ENCODE data around the gene KIT.

DNA sequence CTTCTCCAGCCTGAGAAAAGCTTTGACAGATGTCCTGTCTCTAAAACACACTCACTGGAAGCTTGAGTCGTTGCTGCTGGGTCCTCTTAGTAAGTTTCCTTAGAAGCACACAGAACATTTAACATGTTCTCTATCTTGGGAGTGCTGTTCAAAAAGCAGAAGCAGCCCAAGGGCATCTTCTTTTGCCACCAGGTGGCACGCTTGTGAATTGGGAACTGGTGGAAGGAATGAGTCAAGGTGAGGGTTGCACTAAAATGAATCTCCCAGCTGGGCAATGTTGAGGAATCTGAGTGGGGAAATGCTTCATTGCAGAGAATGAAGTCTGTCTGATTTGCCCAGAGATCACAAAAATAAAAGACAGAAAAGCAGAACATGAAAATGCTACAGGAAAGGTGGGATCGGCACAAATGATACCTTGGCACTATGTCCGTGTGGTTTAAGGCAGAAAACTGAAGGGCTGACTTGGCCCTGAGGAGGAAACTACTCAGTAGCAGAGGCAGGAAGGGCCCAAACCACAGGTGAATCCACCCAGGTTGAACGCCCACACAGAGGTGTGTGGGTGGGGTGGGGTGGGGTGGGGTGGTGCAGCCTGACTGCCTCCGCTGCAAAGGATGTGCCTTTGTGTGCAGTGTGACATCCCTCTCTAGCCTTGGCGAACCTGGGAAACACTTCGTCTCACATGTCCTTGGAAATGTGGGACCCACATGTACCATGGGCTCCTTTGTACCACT, 26.0 kb downstream of the KIT start:
- TF ChIP-seq, protein P1, sequence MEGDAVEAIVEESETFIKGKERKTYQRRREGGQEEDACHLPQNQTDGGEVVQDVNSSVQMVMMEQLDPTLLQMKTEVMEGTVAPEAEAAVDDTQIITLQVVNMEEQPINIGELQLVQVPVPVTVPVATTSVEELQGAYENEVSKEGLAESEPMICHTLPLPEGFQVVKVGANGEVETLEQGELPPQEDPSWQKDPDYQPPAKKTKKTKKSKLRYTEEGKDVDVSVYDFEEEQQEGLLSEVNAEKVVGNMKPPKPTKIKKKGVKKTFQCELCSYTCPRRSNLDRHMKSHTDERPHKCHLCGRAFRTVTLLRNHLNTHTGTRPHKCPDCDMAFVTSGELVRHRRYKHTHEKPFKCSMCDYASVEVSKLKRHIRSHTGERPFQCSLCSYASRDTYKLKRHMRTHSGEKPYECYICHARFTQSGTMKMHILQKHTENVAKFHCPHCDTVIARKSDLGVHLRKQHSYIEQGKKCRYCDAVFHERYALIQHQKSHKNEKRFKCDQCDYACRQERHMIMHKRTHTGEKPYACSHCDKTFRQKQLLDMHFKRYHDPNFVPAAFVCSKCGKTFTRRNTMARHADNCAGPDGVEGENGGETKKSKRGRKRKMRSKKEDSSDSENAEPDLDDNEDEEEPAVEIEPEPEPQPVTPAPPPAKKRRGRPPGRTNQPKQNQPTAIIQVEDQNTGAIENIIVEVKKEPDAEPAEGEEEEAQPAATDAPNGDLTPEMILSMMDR (IDR thresholded peaks at IDR 0.05), result peak in 5 of 6 experiments; percentile 32 to 70 (median 48)
- TF ChIP-seq POLR2A (IDR thresholded peaks at IDR 0.05), result no peak

All from esophagus squamous epithelium (tissue), 4 donors.